Measurements from ENCODE around the gene C1GALT1. TPM values are rescaled to one million over a fixed set of nuclear protein-coding genes. Genes with fewer than 3 reads are reported as not detected.

Gene C1GALT1
- total RNA-seq, 1 donor from 2014 or later = 15.3 TPM

DNA sequence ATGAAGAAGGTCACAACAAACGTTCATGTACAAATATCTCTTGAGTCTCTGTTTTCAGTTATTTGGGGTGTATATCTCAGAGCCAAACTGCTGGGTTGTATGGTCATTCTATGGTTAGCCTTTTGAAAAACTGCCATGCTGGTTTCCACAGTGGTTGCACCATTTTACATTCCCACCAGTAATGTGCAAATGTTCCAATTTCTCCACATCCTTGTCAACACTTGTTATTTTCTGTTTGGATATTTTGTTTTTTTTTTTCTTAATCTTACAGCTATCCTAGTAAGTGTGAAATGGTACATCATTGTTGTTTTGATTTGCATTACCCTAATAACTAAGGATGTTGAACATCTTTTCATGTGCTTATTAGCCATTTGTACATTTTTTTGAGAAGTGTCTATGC, 13.0 kb upstream of the C1GALT1 start:
- no peak for DNase-seq
- Mint-ChIP-seq H3K9me3 (ENCODE audit: unreplicated experiment) (no peaks in the 10 kb centered on the region), H3K27ac (ENCODE audit: unreplicated experiment) (no peak overlapping the region), H3K36me3 (ENCODE audit: unreplicated experiment) (no peaks in the 10 kb centered on the region), H3K27me3 (ENCODE audit: unreplicated experiment) (no peaks in the 10 kb centered on the region), H3K4me3 (ENCODE audit: unreplicated experiment) (no peak overlapping the region), H3K4me1 (ENCODE audit: low read depth, unreplicated experiment) (no peaks in the 10 kb centered on the region)
- TF ChIP-seq, protein P1, sequence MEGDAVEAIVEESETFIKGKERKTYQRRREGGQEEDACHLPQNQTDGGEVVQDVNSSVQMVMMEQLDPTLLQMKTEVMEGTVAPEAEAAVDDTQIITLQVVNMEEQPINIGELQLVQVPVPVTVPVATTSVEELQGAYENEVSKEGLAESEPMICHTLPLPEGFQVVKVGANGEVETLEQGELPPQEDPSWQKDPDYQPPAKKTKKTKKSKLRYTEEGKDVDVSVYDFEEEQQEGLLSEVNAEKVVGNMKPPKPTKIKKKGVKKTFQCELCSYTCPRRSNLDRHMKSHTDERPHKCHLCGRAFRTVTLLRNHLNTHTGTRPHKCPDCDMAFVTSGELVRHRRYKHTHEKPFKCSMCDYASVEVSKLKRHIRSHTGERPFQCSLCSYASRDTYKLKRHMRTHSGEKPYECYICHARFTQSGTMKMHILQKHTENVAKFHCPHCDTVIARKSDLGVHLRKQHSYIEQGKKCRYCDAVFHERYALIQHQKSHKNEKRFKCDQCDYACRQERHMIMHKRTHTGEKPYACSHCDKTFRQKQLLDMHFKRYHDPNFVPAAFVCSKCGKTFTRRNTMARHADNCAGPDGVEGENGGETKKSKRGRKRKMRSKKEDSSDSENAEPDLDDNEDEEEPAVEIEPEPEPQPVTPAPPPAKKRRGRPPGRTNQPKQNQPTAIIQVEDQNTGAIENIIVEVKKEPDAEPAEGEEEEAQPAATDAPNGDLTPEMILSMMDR (IDR thresholded peaks at IDR 0.05; ENCODE audit: partially characterized antibody, unreplicated experiment) = no peak

DNA sequence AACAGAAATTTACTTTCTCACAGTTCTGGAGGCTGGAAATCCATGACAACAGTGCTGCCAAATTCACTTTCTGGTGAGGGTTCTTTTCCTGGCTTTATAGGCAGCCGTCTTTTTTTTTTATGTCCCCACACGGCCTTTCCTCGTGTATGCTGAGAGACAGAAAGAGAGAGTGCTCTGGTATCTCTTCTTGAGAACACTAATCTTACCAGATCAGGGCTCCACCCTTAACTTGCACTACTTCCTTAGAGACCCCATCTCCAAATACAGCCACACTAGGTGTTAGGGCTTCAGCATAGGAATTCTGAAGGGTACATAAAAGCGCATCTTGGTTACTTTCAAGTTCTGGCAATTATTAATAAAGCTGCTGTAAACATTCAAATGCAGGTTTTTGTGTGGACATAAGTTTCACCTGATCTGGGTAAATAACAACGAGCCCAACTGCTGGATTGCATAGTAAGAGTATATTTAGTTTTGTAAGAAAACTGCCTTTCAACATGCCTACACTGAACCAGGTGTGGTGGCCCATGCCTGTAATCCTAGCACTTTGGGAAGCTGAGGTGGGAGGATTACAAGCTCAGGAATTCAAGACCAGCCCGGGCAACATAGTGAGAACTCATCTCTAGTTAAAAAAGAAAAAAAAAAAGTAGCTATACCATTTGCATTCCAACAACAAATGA, 8.2 kb upstream of the C1GALT1 start:
- Mint-ChIP-seq H3K27me3 (ENCODE audit: unreplicated experiment) (no peaks in the 10 kb centered on the region), H3K36me3 (ENCODE audit: unreplicated experiment) (no peaks in the 10 kb centered on the region), H3K4me1 (ENCODE audit: low read depth, unreplicated experiment) (peaks cover 6% of the 10 kb centered on the region), H3K4me3 (ENCODE audit: unreplicated experiment) (no peak overlapping the region), H3K27ac (ENCODE audit: unreplicated experiment) (no peak overlapping the region), H3K9me3 (ENCODE audit: unreplicated experiment) (no peaks in the 10 kb centered on the region)
- TF ChIP-seq, protein P1 (IDR thresholded peaks at IDR 0.05; ENCODE audit: partially characterized antibody, unreplicated experiment) = no peak
- no peak for DNase-seq

DNA sequence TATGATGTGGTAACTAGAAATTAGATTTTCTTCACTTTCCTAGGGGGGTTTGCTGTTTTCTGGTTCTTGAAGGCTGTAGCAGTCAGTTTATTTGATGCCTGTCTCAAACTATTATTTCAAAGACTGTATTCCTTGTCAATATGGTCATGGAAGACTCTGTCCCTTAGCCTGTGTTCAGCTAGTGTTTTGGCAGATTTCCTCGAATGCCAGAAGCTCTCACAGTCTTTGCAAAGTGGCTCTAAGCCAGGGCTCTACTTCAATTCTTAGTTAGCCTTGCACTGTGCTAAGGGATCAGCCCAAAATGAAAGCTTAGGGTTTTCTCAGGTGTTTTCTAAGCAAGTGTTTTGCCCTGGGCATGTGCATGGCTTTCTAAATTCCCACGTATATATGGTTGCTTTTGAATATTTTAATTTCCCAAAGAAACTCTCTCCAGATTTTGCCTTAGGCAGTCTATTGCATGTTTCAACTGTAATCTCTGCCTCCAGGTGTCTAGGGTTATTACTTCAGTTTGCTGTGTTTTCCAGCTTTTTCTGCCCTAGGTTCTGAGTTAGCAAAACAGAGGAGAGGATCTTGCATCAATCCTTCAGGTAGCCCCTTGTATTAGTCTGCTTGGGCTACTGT, 7.2 kb upstream of the C1GALT1 start:
- no peak for DNase-seq
- H3K4me1 Mint-ChIP-seq (ENCODE audit: low read depth, unreplicated experiment) = peaks cover 6% of the 10 kb centered on the region
- no peaks in the 10 kb centered on the region for H3K27me3 Mint-ChIP-seq (ENCODE audit: unreplicated experiment)
- no peak overlapping the region for H3K4me3 Mint-ChIP-seq (ENCODE audit: unreplicated experiment)
- no peaks in the 10 kb centered on the region for H3K9me3 Mint-ChIP-seq (ENCODE audit: unreplicated experiment)
- TF ChIP-seq, protein P1 (IDR thresholded peaks at IDR 0.05; ENCODE audit: partially characterized antibody, unreplicated experiment) = no peak
- no peak overlapping the region for H3K27ac Mint-ChIP-seq (ENCODE audit: unreplicated experiment)
- H3K36me3 Mint-ChIP-seq (ENCODE audit: unreplicated experiment) = no peaks in the 10 kb centered on the region

DNA sequence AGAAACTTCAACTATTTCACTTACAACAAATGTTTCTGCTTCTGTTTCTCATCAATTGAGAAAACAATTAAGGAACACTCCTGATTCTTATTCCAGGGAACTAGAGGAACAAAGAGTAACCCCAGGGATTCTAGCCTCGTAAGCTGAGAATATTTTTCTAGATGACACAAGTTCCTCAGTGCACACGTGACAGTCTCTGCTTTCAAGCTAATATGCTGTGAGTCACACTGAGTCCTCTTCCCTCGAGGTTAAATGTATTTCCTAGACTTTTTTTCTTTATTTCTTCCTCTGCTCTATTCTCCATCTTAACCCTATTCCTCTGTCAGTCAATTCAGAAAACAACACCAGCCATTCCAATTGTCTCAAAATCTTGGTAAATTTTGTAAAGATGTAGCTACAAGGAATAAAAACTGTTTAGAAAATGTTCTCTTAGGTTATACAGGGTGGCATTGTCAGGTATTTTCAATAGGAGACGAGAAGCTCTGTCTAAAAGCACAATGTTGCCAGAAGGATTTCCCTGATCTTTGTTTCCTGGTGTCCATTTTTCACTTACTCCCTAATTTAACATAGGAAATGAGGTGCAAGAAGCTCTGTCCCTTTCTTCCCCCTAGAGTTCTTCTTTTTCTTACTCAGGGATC, 5.8 kb upstream of the C1GALT1 start:
- Mint-ChIP-seq H3K4me1 (ENCODE audit: low read depth, unreplicated experiment) (peaks cover 7% of the 10 kb centered on the region), H3K4me3 (ENCODE audit: unreplicated experiment) (peak overlapping the region; percentile 26), H3K9me3 (ENCODE audit: unreplicated experiment) (no peaks in the 10 kb centered on the region), H3K27me3 (ENCODE audit: unreplicated experiment) (no peaks in the 10 kb centered on the region), H3K36me3 (ENCODE audit: unreplicated experiment) (no peaks in the 10 kb centered on the region), H3K27ac (ENCODE audit: unreplicated experiment) (no peak overlapping the region)
- TF ChIP-seq, protein P1 (IDR thresholded peaks at IDR 0.05; ENCODE audit: partially characterized antibody, unreplicated experiment) = no peak
- no peak for DNase-seq

DNA sequence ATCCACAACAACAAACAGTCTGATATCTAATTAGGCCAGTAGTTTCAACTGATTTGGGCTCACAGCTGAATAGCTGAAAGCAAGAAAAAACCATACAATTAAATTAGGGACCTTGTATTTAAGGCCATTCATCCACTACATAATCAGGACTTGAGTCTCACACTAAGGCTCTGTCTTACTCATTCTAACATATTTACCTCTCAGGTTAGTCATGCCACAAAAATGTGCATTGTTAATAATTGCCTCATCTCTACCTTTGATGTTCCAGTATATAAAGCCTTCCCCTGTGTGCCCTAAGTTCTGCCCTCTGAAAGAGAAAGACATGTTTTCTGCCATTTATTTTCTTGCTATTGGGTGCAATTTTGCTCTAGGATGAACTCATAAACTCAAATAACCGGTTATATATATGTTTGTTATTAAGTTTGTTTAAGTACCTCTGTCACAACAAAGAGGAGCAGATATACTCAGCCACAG, 5.3 kb upstream of the C1GALT1 start:
- TF ChIP-seq, protein P1 (IDR thresholded peaks at IDR 0.05; ENCODE audit: partially characterized antibody, unreplicated experiment) = no peak
- Mint-ChIP-seq H3K4me3 (ENCODE audit: unreplicated experiment) (peak overlapping the region; percentile 26), H3K27ac (ENCODE audit: unreplicated experiment) (no peak overlapping the region), H3K4me1 (ENCODE audit: low read depth, unreplicated experiment) (peaks cover 7% of the 10 kb centered on the region), H3K9me3 (ENCODE audit: unreplicated experiment) (no peaks in the 10 kb centered on the region), H3K36me3 (ENCODE audit: unreplicated experiment) (no peaks in the 10 kb centered on the region), H3K27me3 (ENCODE audit: unreplicated experiment) (peaks cover 4% of the 10 kb centered on the region)
- DNase-seq = no peak

All from glutamatergic neuron (in vitro differentiated cells).